HUES64 (cell line): ENCODE results near the gene STX18.
"Not testable (repeated sequence)": the region's sequence is repeated elsewhere in the genome, so short reads cannot be mapped to it uniquely, and the experiment has no call there.

Experiments
- H3K27ac ChIP-seq: 2 replicates; pipeline ENCODE4 v1.7.0; 2013; ENCODE audit warnings: low read depth, low read length, inconsistent platforms
- H3K27me3 ChIP-seq: 2 replicates; pipeline ENCODE4 v1.6.1; 2013; ENCODE audit warnings: mild to moderate bottlenecking, low read length; ENCODE audit not compliant: insufficient read depth
- H3K36me3 ChIP-seq: 2 replicates; pipeline ENCODE4 v1.6.1; 2013; ENCODE audit warnings: mild to moderate bottlenecking, low read length; ENCODE audit not compliant: insufficient read depth
- H3K4me1 ChIP-seq: 2 replicates; pipeline ENCODE4 v1.6.1; 2013; ENCODE audit warnings: mild to moderate bottlenecking, low read length, moderate library complexity; ENCODE audit not compliant: insufficient read depth
- H3K4me3 ChIP-seq: 2 replicates; pipeline ENCODE4 v1.5.1; 2013; ENCODE audit warnings: mild to moderate bottlenecking, low read length, moderate library complexity
- H3K9ac ChIP-seq: 2 replicates; pipeline ENCODE4 v1.6.1; 2013; ENCODE audit warnings: mild to moderate bottlenecking, low read depth, low read length
- H3K9me3 ChIP-seq: 2 replicates; pipeline ENCODE4 v1.6.1; 2013; ENCODE audit warnings: low read depth, low read length; ENCODE audit not compliant: insufficient read depth
- WGBS: fragments of 150-250, 120-280 bp; methylation state at CpG from one replicate; pipeline ENCODE4 v1.1.7; 2013; ENCODE audit warnings: missing lambda C conversion rate; 5-methylcytosine and 5-hydroxymethylcytosine counted together

The STX18 gene

GRCh38 chr4:4555916-4556315 lies 14.1 kb upstream of the STX18 start:
- Histone ChIP-seq H3K4me1 (peaks cover 8% of the 10 kb centered on the region; the same call in 1 of the 2 replicates), H3K36me3 (peaks cover 36% of the 10 kb centered on the region), H3K9me3 (no peaks in the 10 kb centered on the region), H3K9ac (no peak overlapping the region), H3K4me3 (no peak overlapping the region), H3K27me3 (no peaks in the 10 kb centered on the region), H3K27ac (no peak overlapping the region)
- WGBS, result 81% methylated on average over 4 of the region's 4 CpGs

- Histone ChIP-seq H3K9ac (no peak overlapping the region), H3K36me3 (peaks cover 39% of the 10 kb centered on the region), H3K4me1 (peaks cover 8% of the 10 kb centered on the region; the same call in 1 of the 2 replicates), H3K4me3 (no peak overlapping the region), H3K27me3 (no peaks in the 10 kb centered on the region), H3K27ac (no peak overlapping the region), H3K9me3 (no peaks in the 10 kb centered on the region)
- WGBS, result 93% methylated on average over 2 of the region's 2 CpGs
These were observed 12.4 kb upstream of the STX18 start for GRCh38 chr4:4554234-4554633.

GRCh38 chr4:4552042-4552441 lies 10.2 kb upstream of the STX18 start:
- H3K4me3 ChIP-seq, H3K27me3 ChIP-seq, H3K9me3 ChIP-seq, H3K9ac ChIP-seq, H3K4me1 ChIP-seq, H3K27ac ChIP-seq: not testable (repeated sequence)
- 97% methylated on average over 5 of the region's 5 CpGs for WGBS
- peaks cover 60% of the 10 kb centered on the region for H3K36me3 ChIP-seq

GRCh38 chr4:4550161-4550560 lies 8.3 kb upstream of the STX18 start:
- 70% methylated on average over 4 of the region's 4 CpGs for WGBS
- H3K9me3 ChIP-seq, H3K27me3 ChIP-seq, H3K9ac ChIP-seq, H3K4me1 ChIP-seq, H3K4me3 ChIP-seq, H3K27ac ChIP-seq: not testable (repeated sequence)
- H3K36me3 ChIP-seq, result peaks cover 66% of the 10 kb centered on the region

- no peak overlapping the region for H3K4me3 ChIP-seq
- H3K27ac ChIP-seq, result no peak overlapping the region
- 100% methylated on average over 1 of the region's 1 CpG for WGBS
- H3K27me3 ChIP-seq, result no peaks in the 10 kb centered on the region
- no peaks in the 10 kb centered on the region for H3K4me1 ChIP-seq
- H3K9ac ChIP-seq, result no peak overlapping the region
- no peaks in the 10 kb centered on the region for H3K9me3 ChIP-seq
- peaks cover 68% of the 10 kb centered on the region for H3K36me3 ChIP-seq
These were observed 7.7 kb upstream of the STX18 start for GRCh38 chr4:4549534-4549933.

GRCh38 chr4:4542774-4543485 lies 1.1 kb upstream of the STX18 start:
- 3% methylated on average over 9 of the region's 12 CpGs for WGBS
- Histone ChIP-seq H3K4me3 (peak overlapping the region; percentile 98), H3K4me1 (peaks cover 4% of the 10 kb centered on the region; the same call in 1 of the 2 replicates), H3K27ac (no peak overlapping the region), H3K9me3 (no peaks in the 10 kb centered on the region), H3K36me3 (peaks cover 27% of the 10 kb centered on the region), H3K9ac (peak overlapping the region; percentile 93), H3K27me3 (no peaks in the 10 kb centered on the region)

GRCh38 chr4:4541040-4541631 lies 712 bp downstream of the STX18 start:
- Histone ChIP-seq H3K9me3 (no peaks in the 10 kb centered on the region), H3K4me1 (peaks cover 4% of the 10 kb centered on the region; the same call in 1 of the 2 replicates), H3K36me3 (peaks cover 12% of the 10 kb centered on the region), H3K9ac (peak overlapping the region; percentile 93), H3K27me3 (no peaks in the 10 kb centered on the region), H3K4me3 (peak overlapping the region; percentile 98), H3K27ac (0 out of 2 replicates have a peak overlapping the region, but pooled peaks have one; percentile 44)
- 17% methylated on average over 10 of the region's 10 CpGs for WGBS

- 85% methylated on average over 2 of the region's 2 CpGs for WGBS
These were observed 2.4 kb downstream of the STX18 start for GRCh38 chr4:4539481-4539880.

GRCh38 chr4:4535590-4535989 lies 6.3 kb downstream of the STX18 start:
- H3K4me3 ChIP-seq, result no peak overlapping the region
- no peaks in the 10 kb centered on the region for H3K4me1 ChIP-seq
- no peaks in the 10 kb centered on the region for H3K9me3 ChIP-seq
- no peaks in the 10 kb centered on the region for H3K36me3 ChIP-seq
- no peak overlapping the region for H3K27ac ChIP-seq
- no peaks in the 10 kb centered on the region for H3K27me3 ChIP-seq
- H3K9ac ChIP-seq, result no peak overlapping the region

More at GRCh38 chr4:4539481-4539880, 2.4 kb downstream of the STX18 start:
- H3K36me3 ChIP-seq, result no peaks in the 10 kb centered on the region; the same call in 1 of the 2 replicates
- no peaks in the 10 kb centered on the region for H3K27me3 ChIP-seq
- H3K9ac ChIP-seq, result no peak overlapping the region
- H3K9me3 ChIP-seq, result no peaks in the 10 kb centered on the region
- no peak overlapping the region for H3K4me3 ChIP-seq
- no peak overlapping the region for H3K27ac ChIP-seq
- peaks cover 4% of the 10 kb centered on the region; the same call in 1 of the 2 replicates for H3K4me1 ChIP-seq

- Histone ChIP-seq H3K9ac (no peak overlapping the region), H3K4me3 (no peak overlapping the region), H3K27ac (no peak overlapping the region), H3K36me3 (no peaks in the 10 kb centered on the region), H3K4me1 (no peaks in the 10 kb centered on the region), H3K9me3 (no peaks in the 10 kb centered on the region), H3K27me3 (no peaks in the 10 kb centered on the region)
- WGBS, result 95% methylated on average over 9 of the region's 9 CpGs
These were observed 7.2 kb downstream of the STX18 start for GRCh38 chr4:4534515-4535145.

- Histone ChIP-seq H3K4me3 (no peak overlapping the region), H3K27me3 (no peaks in the 10 kb centered on the region), H3K36me3 (no peaks in the 10 kb centered on the region), H3K9me3 (no peaks in the 10 kb centered on the region), H3K27ac (no peak overlapping the region), H3K4me1 (0 out of 2 replicates have a peak, but pooled peaks cover under 1% of the 10 kb centered on the region), H3K9ac (no peak overlapping the region)
- WGBS, result 93% methylated on average over 8 of the region's 8 CpGs
These were observed 8.2 kb downstream of the STX18 start for GRCh38 chr4:4533461-4534169.
